ENCODE results near the gene RAB39A. TPM values are rescaled to one million over a fixed set of nuclear protein-coding genes. Genes with fewer than 3 reads are reported as not detected.

RAB39A gene
- total and polyA plus RNA-seq, 10 of the 15 experiments (the other 5 are each of a cell fraction or from before 2014, with no cell fraction given): 0.10 to 9.2 (median 4.9) TPM

DNA sequence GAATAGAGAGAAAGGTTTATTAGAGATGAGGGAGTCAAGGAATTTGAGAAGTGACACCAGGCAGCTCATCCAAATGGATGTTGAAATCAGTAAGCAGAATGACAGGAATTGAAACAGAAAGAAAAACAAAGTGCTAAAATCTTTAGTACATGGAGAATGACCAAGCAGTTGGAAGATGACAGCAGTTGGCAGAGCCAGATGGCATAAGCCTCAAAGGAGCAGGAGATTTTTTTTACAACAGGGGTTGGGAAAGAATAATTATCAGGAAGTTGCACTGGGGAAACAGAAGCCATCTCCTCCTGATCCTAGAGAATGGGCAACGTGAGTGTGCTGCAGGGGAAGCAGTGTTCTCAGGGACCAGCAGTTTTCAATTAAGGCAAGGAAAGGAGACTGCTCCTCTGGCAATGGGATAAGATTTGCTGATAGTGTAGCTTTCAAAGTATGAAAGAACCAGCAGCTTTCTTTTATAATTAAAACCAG, 28.9 kb downstream of the RAB39A start:
- Histone ChIP-seq H3K9me3 (replicated peaks; ENCODE audit: control insufficient read depth, insufficient read depth, low read length) (no peaks in the 10 kb centered on the region), H3K4me2 (ENCODE audit: control insufficient read depth, insufficient read depth) (peak overlapping the region; percentile 54), H2AFZ (ENCODE audit: control insufficient read depth, low read depth, low read length) (peak overlapping the region; percentile 61), H3K27me3 (replicated peaks in 1 of 2; ENCODE audit: control insufficient read depth in 2 of 2, insufficient read depth in 2 of 2, low read length in 1 of 2) (no peaks in the 10 kb centered on the region), H4K20me1 (ENCODE audit: control insufficient read depth, insufficient read depth) (no peaks in the 10 kb centered on the region), H3K79me2 (ENCODE audit: control insufficient read depth, insufficient read depth, low read length) (0 out of 2 replicates have a peak, but pooled peaks cover 2% of the 10 kb centered on the region), H3K27ac (ENCODE audit: control insufficient read depth, insufficient read depth) (peak overlapping the region; percentile 43), H3K9ac (ENCODE audit: control insufficient read depth, insufficient read depth, low read length) (no peak overlapping the region), H3K4me3 (no peak overlapping the region), H3K36me3 (ENCODE audit: control insufficient read depth in 2 of 2, insufficient read depth in 2 of 2, low read length in 1 of 2) (no peaks in the 10 kb centered on the region), H3K4me1 (ENCODE audit: control insufficient read depth, insufficient read depth, low read length) (peaks cover 10% of the 10 kb centered on the region; the same call in 1 of the 2 replicates)
- TF ChIP-seq JUNB (IDR thresholded peaks at IDR 0.05) (peak; percentile 59), IKZF1 (conservative IDR thresholded peaks at IDR 0.05) (no peak), IKZF2 (IDR thresholded peaks at IDR 0.05) (peak; percentile 25 to 56; a peak in 2 of 4 replicates)
- TF ChIP-seq, protein P1, sequence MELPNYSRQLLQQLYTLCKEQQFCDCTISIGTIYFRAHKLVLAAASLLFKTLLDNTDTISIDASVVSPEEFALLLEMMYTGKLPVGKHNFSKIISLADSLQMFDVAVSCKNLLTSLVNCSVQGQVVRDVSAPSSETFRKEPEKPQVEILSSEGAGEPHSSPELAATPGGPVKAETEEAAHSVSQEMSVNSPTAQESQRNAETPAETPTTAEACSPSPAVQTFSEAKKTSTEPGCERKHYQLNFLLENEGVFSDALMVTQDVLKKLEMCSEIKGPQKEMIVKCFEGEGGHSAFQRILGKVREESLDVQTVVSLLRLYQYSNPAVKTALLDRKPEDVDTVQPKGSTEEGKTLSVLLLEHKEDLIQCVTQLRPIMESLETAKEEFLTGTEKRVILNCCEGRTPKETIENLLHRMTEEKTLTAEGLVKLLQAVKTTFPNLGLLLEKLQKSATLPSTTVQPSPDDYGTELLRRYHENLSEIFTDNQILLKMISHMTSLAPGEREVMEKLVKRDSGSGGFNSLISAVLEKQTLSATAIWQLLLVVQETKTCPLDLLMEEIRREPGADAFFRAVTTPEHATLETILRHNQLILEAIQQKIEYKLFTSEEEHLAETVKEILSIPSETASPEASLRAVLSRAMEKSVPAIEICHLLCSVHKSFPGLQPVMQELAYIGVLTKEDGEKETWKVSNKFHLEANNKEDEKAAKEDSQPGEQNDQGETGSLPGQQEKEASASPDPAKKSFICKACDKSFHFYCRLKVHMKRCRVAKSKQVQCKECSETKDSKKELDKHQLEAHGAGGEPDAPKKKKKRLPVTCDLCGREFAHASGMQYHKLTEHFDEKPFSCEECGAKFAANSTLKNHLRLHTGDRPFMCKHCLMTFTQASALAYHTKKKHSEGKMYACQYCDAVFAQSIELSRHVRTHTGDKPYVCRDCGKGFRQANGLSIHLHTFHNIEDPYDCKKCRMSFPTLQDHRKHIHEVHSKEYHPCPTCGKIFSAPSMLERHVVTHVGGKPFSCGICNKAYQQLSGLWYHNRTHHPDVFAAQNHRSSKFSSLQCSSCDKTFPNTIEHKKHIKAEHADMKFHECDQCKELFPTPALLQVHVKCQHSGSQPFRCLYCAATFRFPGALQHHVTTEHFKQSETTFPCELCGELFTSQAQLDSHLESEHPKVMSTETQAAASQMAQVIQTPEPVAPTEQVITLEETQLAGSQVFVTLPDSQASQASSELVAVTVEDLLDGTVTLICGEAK (IDR thresholded peaks at IDR 0.05; ENCODE audit: borderline replicate concordance): no peak
- WGBS (ENCODE audit: insufficient coverage, insufficient replicate concordance, low lambda C conversion rate, missing lambda C conversion rate): 0% methylated on average over 1 of the region's 1 CpG
- SMC1A ChIA-PET (ENCODE audit: uncharacterized antibody, unreplicated experiment): interaction anchor here (1.3 kb wide), 1 partner anchor 1741 kb away, joined by 3 read pairs; no protein-coding TSS in a partner anchor
- ATAC-seq: peak; percentile 72
- BruUV-seq (replicated peaks): no TSS peak
- POLR2A ChIA-PET: interaction anchor here (0.6 to 0.7 kb wide), 2 partner anchors 141 to 559 kb away, joined by 3 to 8 read pairs; no protein-coding TSS in a partner anchor
- RAD21 ChIA-PET (ENCODE audit: unreplicated experiment): interaction anchor here (0.5 kb wide), 1 partner anchor 24 kb away, joined by 4 read pairs; no protein-coding TSS in a partner anchor
- in situ Hi-C loops (cut with MboI): no loop called here
- FAIRE-seq: no peak
- DNase-seq (ENCODE audit: low read depth, low spot score): peak; percentile 11
- intact Hi-C loops (cut with micrococcal nuclease; ENCODE audit: unreplicated experiment): no loop called here
- CTCF ChIA-PET: interaction anchor here (1.8 kb wide), 1 partner anchor 40 kb away, joined by 7 read pairs; no protein-coding TSS in a partner anchor
